Esophagus mucosa (tissue), 1 donor: ENCODE measurements around the gene PPM1F. TPM values are rescaled to one million over a fixed set of nuclear protein-coding genes. Genes with fewer than 3 reads are reported as not detected.
A peak's percentile ranks its signal among the peaks of the same experiment; 100 is the strongest.
"Not testable (repeated sequence)": the region's sequence is repeated elsewhere in the genome, so short reads cannot be mapped to it uniquely, and the experiment has no call there.

Experiments used
- ATAC-seq: fragments of 200-7000 bp; cut with Tn5 transposase; one replicate; pipeline ENCODE4 v1.9.1; 2020
- total RNA-seq: library from RNA; stranded (reverse); gene quantifications from one replicate; pipeline ENCODE4 v1.2.4, GENCODE V29; 2023
- donor health status: DM: yes; HTN: yes; CAD: no.

Gene PPM1F
- total RNA-seq, 1 donor from 2014 or later = 21.3 TPM

DNA sequence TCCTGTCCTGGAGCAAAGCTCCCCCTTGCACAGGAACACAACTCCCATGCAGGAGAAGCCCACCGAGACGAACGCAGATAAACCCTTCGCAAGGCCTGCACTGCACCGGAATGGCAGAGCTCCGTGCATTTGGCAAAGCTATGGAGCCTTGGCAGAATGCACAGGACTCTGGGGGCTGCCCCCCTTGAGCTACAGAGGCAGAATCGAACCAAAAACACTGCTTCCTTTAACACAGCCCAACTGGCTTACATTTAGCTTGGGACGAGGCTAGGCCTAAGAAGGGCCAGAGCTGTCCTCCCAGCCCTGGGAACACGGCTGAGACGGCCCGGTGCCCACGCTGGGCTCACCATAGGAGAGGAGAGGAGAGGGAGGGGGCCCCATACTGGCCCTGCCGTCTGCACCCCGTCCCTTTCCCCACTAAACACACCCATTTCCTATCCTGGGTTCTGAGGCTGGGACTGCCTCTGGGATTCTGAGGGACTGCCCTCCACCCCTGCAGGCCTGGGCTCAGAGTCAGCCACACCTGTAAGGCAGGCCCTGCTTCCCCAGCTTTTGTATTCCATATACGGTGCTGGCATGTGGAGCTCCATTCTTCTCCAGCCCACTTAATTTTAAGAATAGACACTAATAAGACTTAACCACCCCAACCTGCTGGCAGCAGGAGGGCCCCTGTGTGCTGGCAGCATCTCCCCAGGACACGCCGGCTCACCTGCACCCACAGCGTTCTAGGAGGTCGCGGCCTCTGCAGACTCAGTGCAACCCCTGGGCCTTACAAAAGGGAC lies 32.9 kb downstream of the PPM1F start:
- peak; percentile 31 for ATAC-seq

DNA sequence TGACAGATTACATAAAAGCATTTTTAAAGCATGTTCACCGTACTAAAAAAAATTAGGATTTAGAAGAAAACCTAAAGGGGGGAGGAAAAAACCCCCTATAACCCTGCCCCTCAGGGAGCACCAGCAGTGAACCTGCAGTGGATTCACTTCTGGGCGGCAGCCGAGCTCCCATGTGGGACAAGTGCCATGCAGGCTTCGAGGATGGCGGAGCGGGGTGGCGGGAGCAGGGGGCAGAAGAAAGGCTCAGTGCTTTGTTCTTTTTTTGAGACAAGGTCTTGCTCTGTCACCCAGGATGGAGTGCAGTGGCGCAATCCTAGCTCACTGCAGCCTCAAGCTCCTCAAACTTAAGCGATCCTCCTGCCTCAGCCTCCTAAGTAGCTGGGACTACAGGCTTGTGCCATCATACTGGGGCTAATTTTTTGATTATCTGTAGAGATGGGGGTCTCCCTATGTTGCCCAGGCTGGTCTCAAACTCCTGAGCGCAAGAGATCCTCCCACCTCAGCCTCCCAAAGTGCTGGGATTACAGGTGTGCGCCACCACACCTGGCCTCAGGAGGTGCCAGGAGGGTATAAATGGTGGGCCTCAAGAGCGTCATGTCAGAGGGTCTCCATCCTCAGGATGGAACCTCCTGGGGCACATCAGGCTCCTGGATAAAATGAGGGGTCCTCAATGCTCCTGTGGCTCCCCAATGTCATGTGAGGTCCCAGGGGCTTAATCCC lies 34.0 kb downstream of the PPM1F start:
- no peak for ATAC-seq

- ATAC-seq = no peak
Measured at GRCh38 chr22:21917959-21918261, 34.7 kb downstream of the PPM1F start.

DNA sequence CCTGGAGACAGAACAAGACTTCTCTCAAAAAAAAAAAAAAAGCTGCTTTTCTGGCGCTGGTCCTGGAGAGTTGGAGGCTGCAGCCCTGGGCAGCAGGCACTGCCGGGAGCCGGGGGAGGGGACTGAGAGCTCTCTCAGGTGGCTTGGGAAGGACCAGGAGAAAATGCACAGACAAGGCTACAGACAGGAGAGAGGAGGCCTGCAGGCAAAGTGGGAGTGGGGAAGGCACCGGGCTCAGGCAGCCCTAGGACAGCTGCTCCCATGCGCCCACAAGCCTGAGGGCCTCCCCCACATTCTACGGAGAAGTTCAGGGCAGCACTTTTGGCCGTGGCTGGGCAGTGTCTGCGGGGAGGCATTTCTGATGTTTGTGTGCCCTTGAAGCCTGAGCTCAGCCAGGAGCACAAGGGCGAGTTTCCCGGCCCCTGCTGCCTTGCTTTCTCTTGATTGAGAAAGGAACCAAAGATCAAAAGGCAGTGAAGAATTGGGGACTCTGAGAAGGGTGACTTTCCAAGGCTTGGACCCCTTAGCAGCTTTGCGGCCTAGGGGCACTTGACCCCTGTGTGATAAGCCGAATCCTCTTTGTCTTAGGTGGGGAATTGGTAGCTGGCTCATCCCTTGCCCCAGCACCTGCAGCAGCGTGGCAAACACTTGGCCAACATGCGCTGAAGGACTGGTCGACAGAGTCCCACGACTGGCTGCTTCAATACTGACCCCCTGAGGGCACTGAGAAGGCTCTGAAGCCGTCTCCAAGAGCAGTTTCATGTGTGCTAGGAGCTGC lies 35.3 kb downstream of the PPM1F start:
- no peak for ATAC-seq

DNA sequence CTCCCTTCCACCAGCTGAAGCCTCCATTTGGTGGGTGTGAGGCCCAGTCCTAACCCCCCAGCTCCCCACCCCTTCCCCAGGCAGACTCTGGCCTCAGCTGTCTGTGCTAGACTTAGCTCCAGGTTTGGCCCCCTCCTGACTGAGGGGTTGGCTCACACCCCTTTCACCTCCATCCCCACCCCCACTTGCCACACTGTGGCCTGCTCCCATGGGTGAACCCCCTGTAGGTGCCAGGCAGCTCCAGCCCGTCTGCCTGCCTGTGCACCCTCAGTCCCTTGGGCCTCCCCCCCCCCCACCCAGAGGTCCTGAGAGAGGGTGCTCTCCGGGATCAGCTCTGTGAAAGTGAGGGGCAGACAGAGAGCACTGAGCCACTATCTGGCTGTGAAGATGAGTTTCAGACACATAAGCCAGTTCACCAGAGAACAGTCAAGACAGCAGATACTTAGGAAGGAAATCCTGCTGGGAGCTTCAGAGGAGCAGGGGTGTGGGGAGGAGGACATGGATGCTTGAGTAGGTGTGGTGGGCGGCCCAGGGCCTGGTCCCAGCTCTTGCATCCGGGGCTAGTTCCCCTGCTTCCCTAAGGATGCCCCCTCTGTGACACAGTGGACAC lies 36.2 kb downstream of the PPM1F start:
- no peak for ATAC-seq

- ATAC-seq = no peak
Measured at GRCh38 chr22:21915624-21916308, 36.9 kb downstream of the PPM1F start.

GRCh38 chr22:21914033-21914642 lies 38.5 kb downstream of the PPM1F start:
- ATAC-seq = not testable (repeated sequence)

- not testable (repeated sequence) for ATAC-seq
Measured at GRCh38 chr22:21910367-21910766, 42.3 kb downstream of the PPM1F start.

DNA sequence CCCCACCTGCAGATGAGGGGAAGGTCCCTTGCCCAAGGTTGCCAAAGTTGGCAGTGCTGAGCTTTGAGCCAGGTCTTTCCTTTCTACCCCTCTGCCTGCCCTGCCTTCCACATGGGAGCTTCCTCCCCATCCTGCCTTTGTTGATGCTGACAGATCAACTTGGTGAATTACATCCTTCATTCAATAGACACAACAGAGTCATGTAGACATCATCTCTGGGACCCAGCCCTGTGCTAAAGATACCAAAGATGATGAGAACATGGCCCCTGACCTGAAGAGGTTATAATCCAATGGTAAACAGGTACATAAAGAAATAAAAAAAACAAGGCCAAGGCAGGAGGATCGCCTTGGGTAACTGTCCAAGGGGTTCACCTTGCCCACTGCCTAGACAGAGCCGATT lies 42.8 kb downstream of the PPM1F start:
- no peak for ATAC-seq

- ATAC-seq = no peak
Measured at GRCh38 chr22:21907638-21908522, 44.8 kb downstream of the PPM1F start.

GRCh38 chr22:21905234-21905633 lies 47.4 kb downstream of the PPM1F start:
- not testable (repeated sequence) for ATAC-seq

- ATAC-seq = no peak
Measured at GRCh38 chr22:21904250-21904789, 48.3 kb downstream of the PPM1F start.

- no peak for ATAC-seq
Measured at GRCh38 chr22:21903283-21903682, 49.4 kb downstream of the PPM1F start.

DNA sequence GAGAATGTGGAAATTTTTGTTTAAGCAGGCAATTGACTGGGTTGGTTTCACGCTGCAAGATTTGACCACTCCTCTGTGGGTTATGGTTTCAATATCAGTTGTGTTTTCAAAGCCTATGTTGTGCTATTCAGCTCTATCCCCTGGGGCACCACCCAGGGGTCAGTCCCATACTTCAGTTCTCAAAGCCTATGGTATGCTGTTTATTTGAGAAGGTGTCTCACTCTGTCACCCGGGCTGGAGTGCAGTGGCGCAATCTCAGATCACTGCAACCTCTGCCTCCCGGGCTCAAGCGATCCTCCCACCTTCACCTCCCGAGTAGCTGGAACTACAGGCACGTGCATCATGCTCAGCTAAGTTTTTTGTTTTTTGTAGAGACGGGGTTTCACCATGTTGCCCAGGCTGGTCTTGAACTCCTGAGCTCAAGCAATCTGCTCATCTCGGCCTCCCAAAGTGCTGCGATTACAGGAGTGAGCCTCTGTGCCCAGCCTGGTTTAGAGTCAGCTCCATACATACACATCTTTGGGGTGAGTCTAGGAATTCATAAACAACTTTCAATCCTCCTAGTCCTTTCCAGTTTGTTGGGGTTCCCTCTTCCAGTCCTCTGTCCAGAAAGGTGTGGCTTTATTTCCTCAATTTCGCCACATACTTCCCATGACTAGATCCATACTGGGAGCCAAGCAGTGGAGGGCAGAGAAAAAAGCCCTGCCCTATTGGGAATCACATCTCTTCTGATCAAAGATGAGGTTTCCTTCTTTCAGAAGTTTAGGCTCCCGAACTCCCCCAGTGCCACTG lies 50.2 kb downstream of the PPM1F start:
- ATAC-seq = no peak

DNA sequence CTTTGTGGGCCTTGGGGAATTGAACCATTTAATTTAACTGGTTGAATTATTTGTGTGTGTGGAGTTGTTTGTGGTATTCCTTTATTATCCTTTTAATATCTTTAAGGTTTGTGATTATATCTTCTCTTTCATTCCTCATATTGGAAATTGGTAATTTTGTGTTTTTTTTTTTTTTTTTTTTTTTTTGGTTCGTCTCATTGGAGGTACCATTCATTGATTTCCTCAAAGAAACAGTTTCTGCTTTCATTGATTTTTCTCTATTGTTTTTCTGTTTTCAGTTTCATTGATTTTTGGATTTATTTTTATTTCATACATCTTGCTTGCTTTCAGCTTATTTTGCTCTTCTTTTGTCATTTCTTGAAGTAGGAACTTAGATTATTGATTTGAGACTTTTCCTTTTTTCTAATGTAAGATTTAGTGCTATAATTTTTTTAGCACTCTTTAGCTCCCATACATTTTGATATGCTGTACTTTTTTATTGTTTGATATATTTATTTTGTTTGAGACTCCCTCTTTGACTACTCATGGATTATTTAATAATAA lies 54.2 kb downstream of the PPM1F start:
- ATAC-seq = no peak

DNA sequence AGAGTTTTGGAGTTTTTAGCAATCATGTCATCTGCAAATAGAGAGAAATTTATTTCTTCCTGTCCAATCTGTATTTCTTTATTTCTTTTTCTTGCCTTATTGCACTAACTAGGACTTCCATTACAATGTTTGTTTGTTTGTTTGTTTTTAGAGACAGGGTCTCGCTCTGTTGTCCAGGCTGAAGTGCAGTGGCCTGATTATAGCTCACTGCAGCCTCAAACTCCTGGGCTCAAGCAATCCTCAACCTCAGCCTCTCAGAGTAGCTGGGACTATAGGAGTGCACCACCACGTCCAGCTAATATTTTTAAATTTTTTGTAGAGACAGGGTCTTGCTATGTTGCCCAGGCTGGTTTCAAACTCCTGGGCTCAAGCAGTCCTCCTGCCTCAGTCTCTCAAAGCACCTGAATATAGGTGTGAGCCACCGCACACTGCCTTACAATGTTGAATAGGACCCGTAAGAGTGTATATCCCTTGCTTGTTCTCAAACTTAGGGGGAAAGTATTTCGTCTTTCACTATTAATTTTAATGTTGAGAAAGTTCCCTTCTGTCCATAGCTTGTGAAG lies 55.6 kb downstream of the PPM1F start:
- no peak for ATAC-seq

- ATAC-seq = not testable (repeated sequence)
Measured at GRCh38 chr22:21896275-21896674, 56.4 kb downstream of the PPM1F start.

DNA sequence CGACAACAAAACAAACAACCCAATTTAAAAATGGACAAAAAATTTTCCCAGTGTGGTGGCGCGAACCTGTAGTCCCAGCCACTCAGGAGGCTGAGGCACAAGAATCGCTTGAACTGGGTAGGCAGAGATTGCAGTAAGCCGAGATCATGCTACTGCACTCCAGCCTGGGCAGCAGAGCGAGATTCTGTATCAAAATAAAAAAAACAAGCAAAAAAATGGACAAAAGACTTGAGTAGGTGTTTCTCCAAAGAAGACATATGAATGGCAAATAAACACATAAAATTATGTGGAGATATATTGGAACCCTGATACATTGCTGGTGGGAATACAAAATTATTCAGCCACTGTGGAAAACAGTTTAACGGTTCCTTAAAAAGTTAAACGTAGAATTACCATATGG lies 57.8 kb downstream of the PPM1F start:
- ATAC-seq = no peak
